B cell (primary cell): ENCODE results near the gene FRYL. TPM values are rescaled to one million over a fixed set of nuclear protein-coding genes. Genes with fewer than 3 reads are reported as not detected.
A peak's percentile ranks its signal among the peaks of the same experiment; 100 is the strongest.

ENCODE experiments used
- ATAC-seq: fragments of 200-7000 bp; cut with Tn5 transposase; one replicate; pipeline ENCODE4 v1.10.0; 2021; ENCODE audit warnings: low read depth, mild to moderate bottlenecking, moderate number of reproducible peaks, moderate library complexity
- CTCF ChIA-PET: fragments of 350-600 bp; sonication (Branson Sonifier 250); formaldehyde crosslinking; loops from one replicate; lab custom pipeline; 2021; ENCODE audit warnings: antibody characterized with exemption, inconsistent platforms; lab: Charles Lee
- POLR2A ChIA-PET: fragments of 350-600 bp; sonication (Branson Sonifier 250); formaldehyde crosslinking; loops from one replicate; lab custom pipeline; 2021; ENCODE audit warnings: antibody characterized with exemption; lab: Charles Lee
- DNase-seq: peaks from one replicate; pipeline ENCODE4 v3.0.0; 2013
- H2AFZ ChIP-seq: 2 replicates; pipeline ENCODE4 v1.6.1; 2012; ENCODE audit warnings: mild to moderate bottlenecking, low read depth, low read length; ENCODE audit not compliant: insufficient read depth, poor library complexity, severe bottlenecking
- H3K27ac ChIP-seq, 2 donors: 1 replicate in 1 of 2; 2 replicates in 1 of 2; pipeline ENCODE4 v1.5.1; 2012 to 2013; ENCODE audit warnings: low read length in 2 of 2, mild to moderate bottlenecking in 2 of 2, moderate library complexity in 1 of 2
- H3K27me3 ChIP-seq, 4 experiments: fragments of 200-600 bp in 1 of 4; sonication (generic) in 1 of 4; replicated peaks in 1 of 4; 1 replicate in 2 of 4; 2 replicates in 2 of 4; pipeline versions ENCODE4 v1.6.1 to v1.7.0; 2013 to 2016; ENCODE audit warnings: low read length in 3 of 4, mild to moderate bottlenecking in 2 of 4, mixed read lengths in 1 of 4, moderate library complexity in 1 of 4; ENCODE audit not compliant: insufficient read depth in 4 of 4, control insufficient read depth in 3 of 4; ENCODE audit errors: control extremely low read depth in 1 of 4
- H3K36me3 ChIP-seq, 2 experiments: replicated peaks in 1 of 2; 1 replicate in 1 of 2; 2 replicates in 1 of 2; pipeline versions ENCODE4 v1.6.1 to v1.7.1; 2013; ENCODE audit warnings: low read length in 1 of 2; ENCODE audit not compliant: insufficient read depth in 2 of 2, control insufficient read depth in 1 of 2; ENCODE audit errors: control extremely low read depth in 1 of 2, extremely low read depth in 1 of 2
- H3K4me1 ChIP-seq, 2 donors: fragments of 200-600 bp in 1 of 2; sonication (generic) in 1 of 2; 1 replicate in 1 of 2; 2 replicates in 1 of 2; pipeline versions ENCODE4 v1.5.1 to v1.6.1; 2013 to 2017; ENCODE audit warnings: low read length in 2 of 2; ENCODE audit not compliant: control insufficient read depth in 2 of 2, insufficient read depth in 2 of 2
- H3K4me2 ChIP-seq: replicated peaks from 2 replicates; pipeline ENCODE3; 2012; ENCODE audit warnings: mild to moderate bottlenecking, low read depth, low read length; ENCODE audit not compliant: poor library complexity, severe bottlenecking
- H3K4me3 ChIP-seq, 5 experiments: fragments of 200-600 bp in 1 of 5; sonication (generic) in 1 of 5; 1 replicate in 3 of 5; 2 replicates in 2 of 5; pipeline versions ENCODE4 v1.5.1 to v1.7.0; 2011 to 2016; ENCODE audit warnings: low read length in 4 of 5, mild to moderate bottlenecking in 4 of 5, low read depth in 2 of 5, control low read depth in 1 of 5, moderate library complexity in 1 of 5; ENCODE audit not compliant: insufficient read depth in 1 of 5; ENCODE audit errors: control extremely low read depth in 1 of 5, extremely low read depth in 1 of 5
- H3K79me2 ChIP-seq: fragments of 200-600 bp; sonication (generic); one replicate; pipeline ENCODE4 v1.6.0; 2016; ENCODE audit warnings: low read length; ENCODE audit not compliant: control insufficient read depth, insufficient read depth
- H3K9ac ChIP-seq: fragments of 200-600 bp; sonication (generic); 2 replicates; pipeline ENCODE4 v1.6.1; 2017; ENCODE audit warnings: mild to moderate bottlenecking, low read length, moderate library complexity
- H3K9me3 ChIP-seq, 3 donors: one replicate each; pipeline versions ENCODE4 v1.6.1 to v1.7.1; 2013; ENCODE audit warnings: low read length in 2 of 3; ENCODE audit not compliant: control insufficient read depth in 2 of 3, insufficient read depth in 1 of 3; ENCODE audit errors: control extremely low read depth in 1 of 3
- H4K20me1 ChIP-seq: 2 replicates; pipeline ENCODE4 v1.6.0; 2012; ENCODE audit warnings: mild to moderate bottlenecking, low read length; ENCODE audit not compliant: insufficient read depth, control insufficient read depth, poor library complexity, severe bottlenecking
- H3K27ac Mint-ChIP-seq: one replicate; pipeline ENCODE4 v1.8.0; 2021; ENCODE audit warnings: mixed read lengths
- H3K27me3 Mint-ChIP-seq: one replicate; pipeline ENCODE4 v1.8.0; 2021; ENCODE audit warnings: mixed read lengths
- H3K4me1 Mint-ChIP-seq: one replicate; pipeline ENCODE4 v1.8.0; 2021; ENCODE audit warnings: mixed read lengths
- H3K4me3 Mint-ChIP-seq: one replicate; pipeline ENCODE4 v1.8.0; 2021; ENCODE audit warnings: mixed read lengths
- H3K9me3 Mint-ChIP-seq: one replicate; pipeline ENCODE4 v1.8.0; 2022; ENCODE audit warnings: mixed read lengths; ENCODE audit not compliant: insufficient read depth
- CTCF ChIP-seq: fragments of 200-600 bp; IDR thresholded peaks from one replicate; pipeline ENCODE4 v1.8.0; 2022; ENCODE audit warnings: antibody characterized with exemption, mild to moderate bottlenecking
- EZH2 ChIP-seq: IDR thresholded peaks from 2 replicates; pipeline ENCODE4 v1.6.1; 2012; ENCODE audit warnings: borderline replicate concordance, low read depth, mild to moderate bottlenecking, moderate library complexity, low read length; ENCODE audit not compliant: insufficient read depth, poor library complexity, severe bottlenecking
- WGBS: methylation state at CpG from one replicate; pipeline ENCODE4 v1.1.5; 2013; ENCODE audit warnings: missing lambda C conversion rate; ENCODE audit not compliant: insufficient coverage; 5-methylcytosine and 5-hydroxymethylcytosine counted together
- intact Hi-C: fragments of 100-400 bp; cut with micrococcal nuclease; formaldehyde crosslinking; loops from one replicate; pipeline ENCODE4 v1.10.0; 2022
- polyA plus RNA-seq: library from polyadenylated mRNA; depleted of rRNA; stranded (reverse); fragments of >200 nt; gene quantifications from 2 replicates; pipeline ENCODE4 v1.2.3, GENCODE V29; 2012
- total RNA-seq, 2 donors: library from RNA; stranded (reverse); fragments of 120-200 nt in 1 of 2; gene quantifications; 1 replicate in 1 of 2; 2 replicates in 1 of 2; pipeline versions ENCODE4 v1.2.3 to v1.2.4, GENCODE V29; 2013 to 2022

Gene FRYL
- total and polyA plus RNA-seq, 2 donors (not counting 1 experiment from before 2014, with no cell fraction given) = 15.5 to 138 TPM

DNA sequence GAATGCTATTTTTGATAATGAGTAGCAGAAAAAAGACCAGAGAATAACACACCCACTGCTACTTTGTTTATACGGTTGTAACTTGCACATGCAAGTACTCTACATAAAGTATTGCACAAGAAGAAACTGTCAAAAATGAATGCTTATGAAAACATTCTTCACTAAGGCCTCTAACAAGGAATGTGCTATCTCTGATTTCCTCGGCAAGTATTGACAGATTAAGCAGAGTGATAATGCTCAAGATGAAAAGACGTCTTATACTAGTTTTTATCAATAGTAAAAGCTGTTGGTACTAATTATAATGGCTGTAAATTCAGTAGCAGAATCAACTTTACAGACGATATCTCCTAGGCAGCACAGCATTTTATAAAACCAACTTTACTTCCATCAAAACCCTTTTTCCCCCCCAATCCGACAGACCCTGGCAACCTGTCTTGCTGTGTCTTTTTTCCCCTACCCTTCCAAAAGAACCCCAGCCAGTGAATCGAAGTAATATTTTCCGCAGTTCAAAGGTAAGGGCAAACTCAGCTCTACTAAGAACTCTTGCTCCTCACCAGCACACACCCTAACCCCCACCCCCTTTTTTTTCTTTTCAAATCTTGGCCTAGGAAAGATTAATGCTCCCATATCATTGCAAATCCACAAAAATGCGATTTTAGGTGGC, 1.5 kb downstream of the FRYL start:
- TF ChIP-seq CTCF (no peak), EZH2 (no peak)
- CTCF ChIA-PET = interaction anchor here (0.7 to 1.4 kb wide), 3 partner anchors 94 to 179 kb away, joined by 3 read pairs; no protein-coding TSS in a partner anchor

DNA sequence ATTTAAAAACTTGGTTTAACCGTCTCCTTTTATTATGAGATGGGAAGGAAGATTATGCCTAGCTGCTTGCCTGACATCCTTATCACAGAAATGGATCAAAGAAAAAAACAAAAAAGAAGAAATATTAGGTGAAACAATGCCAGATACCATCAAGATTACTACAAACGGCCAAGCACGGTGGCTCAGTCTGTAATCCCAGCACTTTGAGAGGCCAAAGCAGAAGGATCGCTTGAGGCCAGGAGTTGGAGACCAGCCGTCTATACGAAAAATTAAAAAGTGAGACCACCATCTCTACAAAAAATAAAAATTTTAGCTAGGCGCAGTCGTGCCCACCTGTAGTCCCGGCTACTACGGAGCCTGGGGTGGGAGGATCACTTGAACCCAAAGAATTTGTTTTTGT, 2.3 kb downstream of the FRYL start:
- H3K4me1 ChIP-seq = peaks cover 40 to 49% of the 10 kb centered on the region in 2 donors
- H3K9ac ChIP-seq = no peak overlapping the region
- ATAC-seq = no peak
- no peak for DNase-seq
- H3K9me3 ChIP-seq = no peaks in the 10 kb centered on the region
- H3K4me1 Mint-ChIP-seq = peaks cover 57% of the 10 kb centered on the region
- H3K9me3 Mint-ChIP-seq = no peaks in the 10 kb centered on the region
- ChIA-PET CTCF (no interaction called here), POLR2A (no interaction called here)
- H3K4me2 ChIP-seq = peak overlapping the region; percentile 85
- H3K4me3 Mint-ChIP-seq = peak overlapping the region; percentile 89
- H3K36me3 ChIP-seq = no peaks in the 10 kb centered on the region
- H3K79me2 ChIP-seq = peaks cover 66% of the 10 kb centered on the region
- no peak overlapping the region for H3K4me3 ChIP-seq
- peak overlapping the region in 1 of 2 donors; percentile 80 for H3K27ac ChIP-seq
- no peak overlapping the region for H2AFZ ChIP-seq
- no peaks in the 10 kb centered on the region for H3K27me3 ChIP-seq
- no CpG with 5 or more reads among the region's 10 CpGs for WGBS
- no peak overlapping the region for H3K27ac Mint-ChIP-seq
- H4K20me1 ChIP-seq = peaks cover 37% of the 10 kb centered on the region
- TF ChIP-seq EZH2 (no peak), CTCF (no peak)
- H3K27me3 Mint-ChIP-seq = no peaks in the 10 kb centered on the region
- intact Hi-C loops = loop anchor here (10.0 kb wide), 1 partner anchor 93 kb away; no protein-coding TSS in a partner anchor

More for the DNA sequence above, 1.5 kb downstream of the FRYL start:
- Histone ChIP-seq H3K9ac (peak overlapping the region; percentile 86), H3K79me2 (peaks cover 58% of the 10 kb centered on the region), H4K20me1 (peaks cover 29% of the 10 kb centered on the region), H3K9me3 (no peaks in the 10 kb centered on the region), H3K27me3 (no peaks in the 10 kb centered on the region), H3K4me3 (peak overlapping the region; percentile 81 to 97 (median 90)), H3K4me2 (peak overlapping the region; percentile 85), H3K36me3 (no peaks in the 10 kb centered on the region), H2AFZ (peak overlapping the region; percentile 80), H3K4me1 (peaks cover 36 to 40% of the 10 kb centered on the region in 2 donors), H3K27ac (peak overlapping the region; percentile 21 to 80)
- WGBS = 0% methylated on average over 4 of the region's 8 CpGs
- ATAC-seq (no peak), DNase-seq (peak; percentile 17)
- POLR2A ChIA-PET = interaction anchor here (1.0 to 1.9 kb wide), 2 partner anchors 12 to 52 kb away, joined by 4 to 8 read pairs; partner anchors contain the start of gene OCIAD1
- no peaks in the 10 kb centered on the region for H3K27me3 Mint-ChIP-seq
- H3K27ac Mint-ChIP-seq = peak overlapping the region; percentile 89
- peaks cover 49% of the 10 kb centered on the region for H3K4me1 Mint-ChIP-seq
- intact Hi-C loops = loop anchor here (10.0 kb wide), 1 partner anchor 94 kb away; no protein-coding TSS in a partner anchor
- no peaks in the 10 kb centered on the region for H3K9me3 Mint-ChIP-seq
- H3K4me3 Mint-ChIP-seq = peak overlapping the region; percentile 89
